Prostate gland (tissue), 2 donors: ENCODE data around the gene TTLL12. TPM values are rescaled to one million over a fixed set of nuclear protein-coding genes. Genes with fewer than 3 reads are reported as not detected.

Source experiments
- DNase-seq: peaks from one replicate; pipeline ENCODE4 v3.0.0-alpha.2; 2019; ENCODE audit warnings: low spot score
- H3K27ac ChIP-seq, 2 donors: fragments of 200-600 bp; sonication (generic); 2 replicates each; pipeline ENCODE4 v1.5.1; 2017 to 2019
- H3K27me3 ChIP-seq: fragments of 200-600 bp; sonication (generic); replicated peaks from 2 replicates; pipeline ENCODE4 v1.5.1; 2019; ENCODE audit not compliant: insufficient read depth
- H3K36me3 ChIP-seq, 2 donors: fragments of 200-600 bp; sonication (generic); 1 replicate in 1 of 2; 2 replicates in 1 of 2; pipeline versions ENCODE4 v1.5.1 to v1.8.1; 2017 to 2019
- H3K4me1 ChIP-seq: fragments of 200-600 bp; sonication (generic); replicated peaks from 2 replicates; pipeline ENCODE4 v1.5.1; 2019
- H3K4me3 ChIP-seq, 2 donors: fragments of 200-600 bp; sonication (generic); 2 replicates each; pipeline ENCODE4 v1.5.1; 2017 to 2019
- H3K9me3 ChIP-seq: fragments of 200-600 bp; sonication (generic); 2 replicates; pipeline ENCODE4 v1.5.1; 2017
- CTCF ChIP-seq, 4 experiments: fragments of 200-600 bp in 2 of 4; fragments of 450-650 bp in 2 of 4; sonication (generic) in 2 of 4; IDR thresholded peaks; 1 replicate in 3 of 4; 2 replicates in 1 of 4; pipeline ENCODE4 v1.5.1; 2016 to 2019; ENCODE audit warnings: antibody characterized with exemption in 4 of 4, mild to moderate bottlenecking in 2 of 4, moderate library complexity in 2 of 4
- POLR2A ChIP-seq: fragments of 450-650 bp; IDR thresholded peaks from one replicate; pipeline ENCODE4 v1.6.1; 2016; ENCODE audit warnings: antibody characterized with exemption, mild to moderate bottlenecking
- POLR2AphosphoS5 ChIP-seq: sonication (generic); formaldehyde crosslinking; IDR thresholded peaks from one replicate; pipeline ENCODE4 v1.6.1; 2017; ENCODE audit warnings: antibody characterized with exemption
- WGBS: methylation state at CpG from one replicate; pipeline ENCODE4 v1.1.5; 2018; 5-methylcytosine and 5-hydroxymethylcytosine counted together
- intact Hi-C: fragments of 100-400 bp; cut with DNase I; formaldehyde crosslinking; loops from one replicate; pipeline ENCODE4 v1.14.2; 2022
- total RNA-seq, 2 donors: library from RNA; depleted of rRNA; stranded (reverse); fragments of >200 nt; gene quantifications; one replicate each; pipeline ENCODE4 v1.1.0, GENCODE V29; 2016

Gene TTLL12
- total RNA-seq, 2 donors from 2014 or later, result 62.5 to 118 TPM

- H3K27me3 ChIP-seq, result no peaks in the 10 kb centered on the region
- no peaks in the 10 kb centered on the region for H3K36me3 ChIP-seq
- H3K4me3 ChIP-seq, result no peak overlapping the region
- no peak for TF ChIP-seq POLR2AphosphoS5
- no peak for TF ChIP-seq POLR2A
- TF ChIP-seq CTCF (IDR thresholded peaks at IDR 0.05), result no peak
- peaks cover 8% of the 10 kb centered on the region for H3K4me1 ChIP-seq
- intact Hi-C loops, result no loop called here
- no peaks in the 10 kb centered on the region for H3K9me3 ChIP-seq
- H3K27ac ChIP-seq, result no peak overlapping the region
- DNase-seq, result no peak
- 77% methylated on average over 13 of the region's 13 CpGs for WGBS
Measured at GRCh38 chr22:43222987-43223386, 36.1 kb upstream of the TTLL12 start.

GRCh38 chr22:43222262-43222661 lies 35.3 kb upstream of the TTLL12 start:
- H3K36me3 ChIP-seq, result no peaks in the 10 kb centered on the region
- H3K4me3 ChIP-seq, result no peak overlapping the region
- intact Hi-C loops, result no loop called here
- no peak overlapping the region for H3K27ac ChIP-seq
- H3K4me1 ChIP-seq, result peaks cover 8% of the 10 kb centered on the region
- no peak for DNase-seq
- WGBS, result 66% methylated on average over 10 of the region's 13 CpGs
- no peaks in the 10 kb centered on the region for H3K9me3 ChIP-seq
- H3K27me3 ChIP-seq, result no peaks in the 10 kb centered on the region
- TF ChIP-seq POLR2AphosphoS5, result no peak
- TF ChIP-seq CTCF (IDR thresholded peaks at IDR 0.05), result no peak

- no peak overlapping the region for H3K27ac ChIP-seq
- H3K4me1 ChIP-seq, result no peaks in the 10 kb centered on the region
- no peak for DNase-seq
- H3K4me3 ChIP-seq, result no peak overlapping the region
- TF ChIP-seq POLR2AphosphoS5 (no peak), CTCF (IDR thresholded peaks at IDR 0.05) (no peak), POLR2A (no peak)
- intact Hi-C loops, result no loop called here
- no peaks in the 10 kb centered on the region for H3K9me3 ChIP-seq
- WGBS, result 88% methylated on average over 22 of the region's 22 CpGs
- no peaks in the 10 kb centered on the region for H3K36me3 ChIP-seq
- no peaks in the 10 kb centered on the region for H3K27me3 ChIP-seq
Measured at GRCh38 chr22:43220625-43221380, 33.9 kb upstream of the TTLL12 start.

- H3K27me3 ChIP-seq, result no peaks in the 10 kb centered on the region
- intact Hi-C loops, result no loop called here
- TF ChIP-seq POLR2A, result no peak
- no peak for TF ChIP-seq CTCF (IDR thresholded peaks at IDR 0.05)
- TF ChIP-seq POLR2AphosphoS5, result no peak
- H3K27ac ChIP-seq, result no peak overlapping the region
- no peak overlapping the region for H3K4me3 ChIP-seq
- 92% methylated on average over 1 of the region's 1 CpG for WGBS
- H3K36me3 ChIP-seq, result no peaks in the 10 kb centered on the region
- no peaks in the 10 kb centered on the region for H3K4me1 ChIP-seq
- DNase-seq, result no peak
- H3K9me3 ChIP-seq, result no peaks in the 10 kb centered on the region
Measured at GRCh38 chr22:43218786-43219185, 31.9 kb upstream of the TTLL12 start.
